HG02840 (cell line): ENCODE results near the gene SPNS2.

Experiments used
- ATAC-seq: cut with Tn5 transposase; IDR thresholded peaks from one replicate; pipeline ENCODE4 v1.9.1; 2021; ENCODE audit warnings: mild to moderate bottlenecking, moderate library complexity, moderate number of reproducible peaks; ENCODE audit not compliant: unreplicated experiment, low FRiP score

SPNS2 gene

GRCh38 chr17:4535667-4536258 lies 37.1 kb downstream of the SPNS2 start:
- ATAC-seq: no peak

GRCh38 chr17:4536259-4536741 lies 37.6 kb downstream of the SPNS2 start:
- ATAC-seq: no peak

DNA sequence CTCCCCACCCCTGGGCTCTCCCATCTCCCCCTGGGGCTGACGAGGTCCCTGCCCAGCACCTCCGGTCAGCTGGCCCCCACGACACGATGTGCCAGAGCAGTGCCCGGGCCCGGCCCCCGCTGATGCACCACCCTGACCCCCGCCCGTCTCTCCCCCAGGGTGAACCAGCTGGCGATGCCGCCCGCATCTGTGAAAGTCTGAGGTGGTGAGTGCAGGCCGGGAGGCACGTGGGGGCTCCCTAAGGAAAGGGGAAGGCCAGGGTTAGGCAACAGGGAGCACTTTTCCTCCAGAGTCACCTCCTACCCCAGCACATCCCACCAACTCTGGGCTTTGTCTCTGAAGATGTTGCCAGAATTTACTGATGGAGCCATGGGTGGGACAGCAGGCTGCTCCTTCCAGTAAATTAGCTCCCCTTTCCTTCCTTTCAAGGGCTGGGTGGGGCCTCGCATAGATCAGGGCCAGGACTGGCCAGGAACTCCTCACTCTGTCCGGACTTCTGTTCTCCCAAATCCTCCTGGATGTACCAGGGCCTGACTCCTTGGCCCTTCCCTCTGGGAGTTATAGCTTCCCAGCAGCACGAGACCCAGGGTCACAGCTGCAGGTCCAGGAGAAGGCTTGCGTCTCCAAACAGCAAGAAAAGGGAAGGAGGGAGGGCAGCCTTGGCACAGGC lies 38.2 kb downstream of the SPNS2 start:
- no peak for ATAC-seq

GRCh38 chr17:4537451-4538235 lies 39.0 kb downstream of the SPNS2 start:
- ATAC-seq: no peak

DNA sequence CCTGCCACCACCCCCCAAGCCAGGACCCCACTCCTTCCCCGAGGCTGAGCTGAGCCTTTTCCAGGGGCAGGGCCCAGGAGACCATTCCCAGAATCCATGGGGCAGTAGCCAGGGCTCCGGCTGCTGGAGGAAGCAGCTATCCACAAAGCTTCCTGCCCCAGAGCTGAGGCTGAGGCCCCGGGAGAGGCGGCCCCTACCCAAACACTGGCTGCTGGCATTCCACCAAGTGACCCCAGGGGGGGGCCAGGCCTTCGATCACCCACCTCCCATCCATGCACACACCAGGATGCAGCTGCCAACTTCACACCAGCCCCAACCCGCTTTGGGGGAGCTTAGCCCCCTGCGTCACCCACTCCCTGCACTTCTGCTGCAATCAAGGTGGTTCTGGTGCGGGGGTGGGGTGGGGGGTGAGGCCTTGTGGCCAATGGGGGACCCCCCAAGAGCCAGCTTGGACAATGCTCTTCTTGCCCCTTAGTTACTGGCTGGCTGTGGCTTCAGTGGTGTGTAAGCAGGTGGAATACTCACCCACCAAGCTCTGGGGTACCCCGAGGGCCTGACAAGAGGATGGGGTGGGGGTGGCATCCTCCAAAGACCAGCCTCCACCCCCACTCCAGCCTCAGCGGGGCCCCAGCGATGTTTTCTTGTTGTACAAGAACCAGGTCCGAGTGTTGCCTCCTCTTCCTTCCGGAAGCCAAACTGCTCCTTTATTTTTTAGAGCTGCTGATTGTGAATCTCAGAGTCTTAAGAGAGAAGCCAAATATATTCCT lies 39.7 kb downstream of the SPNS2 start:
- no peak for ATAC-seq

DNA sequence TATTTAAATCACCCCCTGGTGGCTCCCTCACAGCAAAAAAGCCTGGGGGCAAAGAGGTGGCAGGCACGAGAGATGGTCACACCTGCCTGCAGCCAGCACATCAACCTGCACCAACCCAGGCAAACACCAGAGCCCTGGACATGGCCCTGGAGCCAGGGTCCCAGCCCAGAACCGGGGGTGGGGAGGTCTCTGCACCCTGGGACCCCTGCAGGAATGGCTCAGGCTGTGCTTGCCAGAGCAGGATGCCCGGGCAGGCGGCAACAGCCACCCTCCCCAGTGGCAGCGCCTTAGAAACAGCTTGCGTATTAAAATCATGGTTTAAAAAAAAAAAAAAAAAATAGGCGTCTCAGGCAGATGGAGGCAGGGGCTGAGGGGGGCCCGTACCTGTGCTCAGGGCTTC lies 40.3 kb downstream of the SPNS2 start:
- no peak for ATAC-seq

GRCh38 chr17:4539576-4540223 lies 41.0 kb downstream of the SPNS2 start:
- ATAC-seq: no peak

GRCh38 chr17:4540224-4540651 lies 41.6 kb downstream of the SPNS2 start:
- ATAC-seq: no peak

- ATAC-seq: no peak
Measured at GRCh38 chr17:4540687-4541327, 42.1 kb downstream of the SPNS2 start.

DNA sequence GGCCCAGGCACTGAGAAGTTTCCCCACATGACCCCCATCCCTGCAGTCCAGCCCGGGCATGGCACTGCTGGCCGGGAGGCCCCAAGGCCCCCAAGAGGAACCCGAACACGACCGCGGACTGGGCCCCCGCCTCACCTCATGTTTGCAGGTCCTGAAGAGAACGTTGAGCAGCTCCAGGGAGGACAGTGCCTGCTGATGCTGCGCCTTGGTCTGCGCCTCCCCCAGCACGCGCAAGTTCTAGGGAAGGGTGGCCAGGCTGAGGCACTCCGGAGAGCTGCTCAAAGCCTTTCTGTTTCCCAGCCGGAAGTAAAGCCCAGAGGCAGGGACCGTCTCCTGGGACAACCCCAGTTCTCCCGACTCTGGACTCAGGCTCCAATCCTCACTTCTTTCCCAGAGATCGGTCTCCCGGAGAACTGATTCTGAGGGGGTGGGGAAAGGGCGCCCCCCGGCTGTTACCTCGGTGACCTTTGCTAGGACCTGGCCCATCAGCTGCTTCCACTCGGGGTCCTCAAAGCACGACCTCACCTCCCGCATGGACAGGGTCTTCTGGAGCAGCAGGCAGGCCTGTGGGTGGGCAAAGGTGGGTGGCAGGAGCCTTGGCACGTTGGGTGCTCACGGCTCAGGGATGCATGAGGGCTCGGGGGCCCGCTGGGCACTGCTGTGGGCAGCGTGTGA lies 42.8 kb downstream of the SPNS2 start:
- ATAC-seq: no peak

- no peak for ATAC-seq
Measured at GRCh38 chr17:4542003-4542725, 43.5 kb downstream of the SPNS2 start.

DNA sequence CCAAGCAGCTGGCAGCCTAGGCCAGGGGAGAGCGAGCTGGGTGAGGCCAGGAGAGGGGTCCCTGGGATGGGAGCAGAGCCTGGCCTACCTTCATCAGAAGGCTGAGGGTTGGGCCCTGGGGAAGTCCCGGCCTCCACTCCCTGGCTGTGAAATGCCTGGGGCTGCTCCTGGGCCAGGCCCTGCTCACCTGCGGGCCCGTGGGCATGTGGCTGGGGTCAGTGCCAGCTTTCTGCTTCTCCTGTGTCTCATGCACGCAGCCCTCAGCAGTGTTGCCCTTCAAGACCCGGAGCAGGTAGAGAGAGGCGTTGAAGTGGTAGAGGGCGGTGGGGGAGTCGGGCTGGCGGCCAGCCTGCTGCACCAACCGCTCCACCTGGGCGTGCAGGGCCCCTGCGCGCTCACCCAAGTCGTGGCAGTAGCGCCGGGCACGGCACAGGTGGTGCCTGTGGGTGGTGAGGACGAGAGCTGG lies 44.1 kb downstream of the SPNS2 start:
- ATAC-seq: no peak

DNA sequence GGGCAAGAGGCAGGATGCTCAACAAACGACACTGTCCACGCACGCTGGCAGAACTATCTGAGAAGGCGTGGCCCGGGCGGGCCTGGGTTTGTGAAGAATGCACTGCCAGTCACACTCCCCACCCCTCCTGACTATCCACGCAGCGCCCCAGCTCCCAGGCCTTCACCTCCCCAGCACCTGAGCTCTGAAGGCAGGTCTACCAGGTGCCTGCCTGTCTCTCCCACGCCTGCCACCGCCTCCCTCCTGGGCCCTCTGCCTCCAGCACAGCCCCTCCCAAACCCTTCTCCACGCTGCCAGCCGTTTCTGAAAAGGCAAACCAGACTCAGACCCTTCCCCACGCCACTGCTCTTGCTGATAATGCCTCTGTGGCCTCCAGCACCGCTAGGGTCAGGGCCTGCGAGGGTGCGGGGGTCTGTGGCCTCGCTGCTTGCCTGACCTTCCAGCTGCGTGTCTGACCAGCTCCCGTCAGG lies 44.9 kb downstream of the SPNS2 start:
- no peak for ATAC-seq

DNA sequence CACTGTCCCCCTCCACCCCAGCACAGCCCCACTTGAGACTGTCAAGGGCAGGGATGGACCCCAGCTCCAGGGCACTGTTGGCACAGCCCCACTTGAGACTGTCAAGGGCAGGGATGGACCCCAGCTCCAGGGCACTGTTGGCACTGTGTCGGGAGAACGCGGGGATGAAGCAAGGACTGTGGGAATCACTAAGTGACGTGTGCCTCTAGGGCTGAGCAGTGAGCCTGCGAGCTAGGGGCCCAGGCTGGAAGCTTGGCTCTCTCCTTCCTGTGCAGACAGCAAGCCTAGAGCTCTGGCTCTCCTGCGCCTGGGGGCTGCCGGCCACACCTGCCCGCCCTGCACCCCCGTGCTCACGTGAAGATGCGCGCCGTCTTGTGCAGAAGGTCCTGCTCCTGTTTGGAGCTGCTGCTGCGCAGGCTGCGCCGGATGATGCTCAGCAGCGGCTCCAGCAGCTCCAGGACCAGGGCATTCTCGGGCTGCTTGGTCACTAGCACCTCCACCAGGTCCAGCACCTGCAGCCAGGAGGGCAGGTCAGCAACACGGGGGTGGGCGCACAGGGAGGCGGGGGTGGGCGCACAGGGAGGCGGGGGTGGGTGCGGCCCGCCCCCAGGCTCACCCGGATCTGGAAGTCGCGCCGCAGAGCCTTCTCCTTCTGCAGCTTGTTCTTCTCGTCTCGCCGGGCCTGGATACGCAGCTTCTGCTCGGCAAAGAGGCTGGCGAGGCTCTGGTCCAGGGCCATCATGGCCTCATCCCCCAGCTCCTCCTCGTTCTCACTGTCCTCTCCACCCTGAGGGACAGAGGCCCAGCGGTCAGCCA lies 45.7 kb downstream of the SPNS2 start:
- ATAC-seq: no peak

GRCh38 chr17:4544951-4545216 lies 46.2 kb downstream of the SPNS2 start:
- no peak for ATAC-seq

DNA sequence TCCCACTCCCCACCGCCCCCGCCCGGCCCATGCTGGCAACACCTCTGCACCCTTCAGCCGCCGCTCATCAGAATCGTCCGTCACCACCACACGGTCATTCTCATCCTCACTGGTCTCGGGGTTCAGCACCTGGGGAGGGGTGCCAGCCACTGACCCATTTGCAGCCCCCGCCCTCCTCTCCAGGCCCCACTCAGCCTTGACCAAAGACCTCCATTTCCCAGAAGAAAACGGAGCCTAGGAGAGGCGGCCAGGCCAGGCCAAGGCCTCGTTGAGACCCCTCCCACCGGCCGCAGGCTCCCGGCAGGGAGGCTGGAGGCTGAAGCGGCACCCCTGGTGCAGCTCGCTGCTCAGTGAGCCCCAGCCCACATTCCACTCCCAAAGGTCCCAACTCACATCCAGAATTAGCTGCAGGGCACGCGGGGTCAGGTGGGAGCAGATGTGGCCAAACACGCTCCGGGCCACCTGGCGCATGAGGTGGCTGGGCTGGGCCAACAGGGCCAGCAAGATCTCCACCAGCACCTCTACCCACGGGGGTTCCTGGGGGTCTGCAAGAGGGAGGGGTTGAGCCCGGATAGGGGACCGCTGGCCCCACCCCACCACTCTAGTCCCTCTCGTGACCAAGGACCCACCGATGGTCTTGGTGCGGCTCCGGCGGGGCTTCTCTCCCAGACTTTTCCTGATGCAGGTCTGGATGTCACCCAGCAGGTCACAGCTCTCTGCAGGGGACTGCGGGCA lies 46.7 kb downstream of the SPNS2 start:
- ATAC-seq: no peak
